Common myeloid progenitor, CD34-positive (primary cell): ENCODE results near the gene COPS8.
A peak's percentile ranks its signal among the peaks of the same experiment; 100 is the strongest.

ENCODE experiments used
- CTCF ChIA-PET: fragments of 350-600 bp; sonication (Branson Sonifier 250); formaldehyde crosslinking; loops from one replicate; lab custom pipeline; 2021; ENCODE audit warnings: antibody characterized with exemption; lab: Charles Lee
- POLR2A ChIA-PET: fragments of 350-600 bp; sonication (Branson Sonifier 250); formaldehyde crosslinking; loops from one replicate; lab custom pipeline; 2021; ENCODE audit warnings: antibody characterized with exemption; lab: Charles Lee
- DNase-seq, 3 donors: peaks; one replicate each; pipeline versions ENCODE4 v3.0.0 to v3.0.0-alpha.2; 2013
- H3K27ac ChIP-seq, 2 experiments: 1 replicate in 1 of 2; 2 replicates in 1 of 2; pipeline ENCODE4 v1.7.0; 2013; ENCODE audit warnings: inconsistent platforms in 2 of 2, low read length in 2 of 2, mild to moderate bottlenecking in 2 of 2, low read depth in 1 of 2, moderate library complexity in 1 of 2; ENCODE audit not compliant: severe bottlenecking in 2 of 2, insufficient read depth in 1 of 2, poor library complexity in 1 of 2
- H3K27me3 ChIP-seq, 5 experiments: replicated peaks in 2 of 5; 1 replicate in 3 of 5; 2 replicates in 2 of 5; pipeline versions ENCODE4 v1.6.1 to v1.7.0; 2013; ENCODE audit warnings: low read length in 4 of 5, mild to moderate bottlenecking in 2 of 5, moderate library complexity in 2 of 5, inconsistent platforms in 1 of 5; ENCODE audit not compliant: insufficient read depth in 5 of 5, control insufficient read depth in 4 of 5
- H3K36me3 ChIP-seq, 4 experiments: 1 replicate in 2 of 4; 2 replicates in 2 of 4; pipeline versions ENCODE4 v1.6.1 to v1.7.0; 2013; ENCODE audit warnings: low read length in 3 of 4, control low read depth in 1 of 4, mild to moderate bottlenecking in 1 of 4; ENCODE audit not compliant: control insufficient read depth in 4 of 4, insufficient read depth in 4 of 4
- H3K4me1 ChIP-seq, 4 experiments: 1 replicate in 3 of 4; 2 replicates in 1 of 4; pipeline versions ENCODE4 v1.6.1 to v1.7.1; 2013; ENCODE audit warnings: low read length in 3 of 4, mild to moderate bottlenecking in 3 of 4, control low read depth in 1 of 4, inconsistent platforms in 1 of 4, moderate library complexity in 1 of 4; ENCODE audit not compliant: control insufficient read depth in 4 of 4, insufficient read depth in 4 of 4; ENCODE audit errors: control extremely low read depth in 1 of 4
- H3K4me3 ChIP-seq, 7 experiments: 1 replicate in 4 of 7; 2 replicates in 3 of 7; pipeline versions ENCODE4 v1.5.1 to v1.7.0; 2013; ENCODE audit warnings: mild to moderate bottlenecking in 7 of 7, low read length in 6 of 7, moderate library complexity in 6 of 7, inconsistent platforms in 2 of 7, low read depth in 2 of 7, control low read depth in 1 of 7; ENCODE audit not compliant: insufficient read depth in 4 of 7, control insufficient read depth in 1 of 7; ENCODE audit errors: extremely low read depth in 1 of 7
- H3K9me3 ChIP-seq, 5 experiments: 1 replicate in 4 of 5; 2 replicates in 1 of 5; pipeline versions ENCODE4 v1.6.1 to v1.7.1; 2013; ENCODE audit warnings: low read length in 4 of 5, mild to moderate bottlenecking in 2 of 5, inconsistent platforms in 1 of 5, low read depth in 1 of 5, moderate library complexity in 1 of 5; ENCODE audit not compliant: control insufficient read depth in 4 of 5, insufficient read depth in 2 of 5; ENCODE audit errors: control extremely low read depth in 1 of 5
- WGBS: methylation state at CpG from one replicate; pipeline ENCODE4 v1.1.5; 2013; ENCODE audit not compliant: insufficient coverage; 5-methylcytosine and 5-hydroxymethylcytosine counted together

Gene COPS8

GRCh38 chr2:237147317-237147716, 61.6 kb downstream of the COPS8 start:
- peak in 2 of 3 donors; percentile 35 to 52 for DNase-seq
- POLR2A ChIA-PET, result no interaction called here
- H3K27me3 ChIP-seq, result peaks cover 0 to 2% (median 0%) of the 10 kb centered on the region in 5 experiments
- H3K36me3 ChIP-seq, result no peaks in the 10 kb centered on the region
- peaks cover 3 to 32% (median 17%) of the 10 kb centered on the region in 5 experiments for H3K9me3 ChIP-seq
- no peaks in the 10 kb centered on the region for H3K4me1 ChIP-seq
- no peak overlapping the region for H3K4me3 ChIP-seq
- no peak overlapping the region for H3K27ac ChIP-seq
- CTCF ChIA-PET, result no interaction called here

GRCh38 chr2:237148624-237149023, 62.9 kb downstream of the COPS8 start:
- DNase-seq, result no peak
- CTCF ChIA-PET, result interaction anchor here (1.3 kb wide), 1 partner anchor 15 kb away, joined by 4 read pairs; no protein-coding TSS in a partner anchor
- 100% methylated on average over 3 of the region's 4 CpGs for WGBS
- H3K4me3 ChIP-seq, result no peak overlapping the region
- H3K4me1 ChIP-seq, result no peaks in the 10 kb centered on the region
- no peak overlapping the region for H3K27ac ChIP-seq
- H3K27me3 ChIP-seq, result peaks cover 0 to 2% (median 0%) of the 10 kb centered on the region in 5 experiments
- POLR2A ChIA-PET, result no interaction called here
- no peaks in the 10 kb centered on the region for H3K36me3 ChIP-seq
- H3K9me3 ChIP-seq, result peaks cover 3 to 32% (median 17%) of the 10 kb centered on the region in 5 experiments

- no peaks in the 10 kb centered on the region for H3K36me3 ChIP-seq
- ChIA-PET CTCF (no interaction called here), POLR2A (no interaction called here)
- H3K27me3 ChIP-seq, result peaks cover 0 to 2% (median 0%) of the 10 kb centered on the region in 5 experiments
- peaks cover 3 to 32% (median 17%) of the 10 kb centered on the region in 5 experiments for H3K9me3 ChIP-seq
- no peaks in the 10 kb centered on the region for H3K4me1 ChIP-seq
- H3K27ac ChIP-seq, result no peak overlapping the region
- WGBS, result 88% methylated on average over 1 of the region's 4 CpGs
- DNase-seq, result no peak
- H3K4me3 ChIP-seq, result no peak overlapping the region
Measured at GRCh38 chr2:237149425-237149824, 63.7 kb downstream of the COPS8 start.
